HK-2 (cell line): ENCODE results near the gene EID1.
"Not testable (repeated sequence)": the region's sequence is repeated elsewhere in the genome, so short reads cannot be mapped to it uniquely, and the experiment has no call there.

Experiments
- DNase-seq: peaks from one replicate; pipeline ENCODE4 v3.0.0-alpha.2; 2018; ENCODE audit not compliant: unreplicated experiment

Gene EID1

GRCh38 chr15:48877630-48878595, at the start of gene EID1:
Gene EID1, plus strand, starts transcription at chr15:48878134. Its CDS starts 43 bp downstream, at chr15:48878177.
- DNase-seq, result peak; percentile 84

- no peak for DNase-seq
These were observed 49.5 kb upstream of the EID1 start for GRCh38 chr15:48828471-48828870.

GRCh38 chr15:48828906-48829305, 49.0 kb upstream of the EID1 start:
- no peak for DNase-seq

GRCh38 chr15:48832648-48833047, 45.3 kb upstream of the EID1 start:
- DNase-seq, result no peak

GRCh38 chr15:48833526-48834239, 44.3 kb upstream of the EID1 start:
- no peak for DNase-seq

- no peak for DNase-seq
These were observed 43.2 kb upstream of the EID1 start for GRCh38 chr15:48834756-48835155.

- no peak for DNase-seq
These were observed 35.4 kb upstream of the EID1 start for GRCh38 chr15:48842501-48842900.

- DNase-seq, result no peak
These were observed 32.8 kb upstream of the EID1 start for GRCh38 chr15:48845123-48845522.

GRCh38 chr15:48850648-48851047, 27.3 kb upstream of the EID1 start:
- DNase-seq, result no peak

- DNase-seq, result no peak
These were observed 26.0 kb upstream of the EID1 start for GRCh38 chr15:48851956-48852355.

- not testable (repeated sequence) for DNase-seq
These were observed 23.5 kb upstream of the EID1 start for GRCh38 chr15:48854434-48854833.

- no peak for DNase-seq
These were observed 22.2 kb upstream of the EID1 start for GRCh38 chr15:48855501-48856440.

- no peak for DNase-seq
These were observed 21.0 kb upstream of the EID1 start for GRCh38 chr15:48856942-48857341.

- no peak for DNase-seq
These were observed 19.5 kb upstream of the EID1 start for GRCh38 chr15:48858401-48858800.

- no peak for DNase-seq
These were observed 18.5 kb upstream of the EID1 start for GRCh38 chr15:48859426-48859825.

- no peak for DNase-seq
These were observed 16.0 kb upstream of the EID1 start for GRCh38 chr15:48861813-48862431.

GRCh38 chr15:48862705-48863104, 15.2 kb upstream of the EID1 start:
- no peak for DNase-seq

- no peak for DNase-seq
These were observed 12.4 kb upstream of the EID1 start for GRCh38 chr15:48865370-48866079.

- no peak for DNase-seq
These were observed 11.8 kb upstream of the EID1 start for GRCh38 chr15:48866141-48866563.

- DNase-seq, result no peak
These were observed 9.9 kb upstream of the EID1 start for GRCh38 chr15:48868023-48868422.

- no peak for DNase-seq
These were observed 9.4 kb upstream of the EID1 start for GRCh38 chr15:48868536-48868935.
